ENCODE measurements around the gene SYNRG. TPM values are rescaled to one million over a fixed set of nuclear protein-coding genes. Genes with fewer than 3 reads are reported as not detected.
A peak's percentile ranks its signal among the peaks of the same experiment; 100 is the strongest.

Gene SYNRG
- total and polyA plus RNA-seq, 2 of the 13 experiments (the other 11 are each of a cell fraction or from before 2014, with no cell fraction given): 7.3 to 8.7 TPM

DNA sequence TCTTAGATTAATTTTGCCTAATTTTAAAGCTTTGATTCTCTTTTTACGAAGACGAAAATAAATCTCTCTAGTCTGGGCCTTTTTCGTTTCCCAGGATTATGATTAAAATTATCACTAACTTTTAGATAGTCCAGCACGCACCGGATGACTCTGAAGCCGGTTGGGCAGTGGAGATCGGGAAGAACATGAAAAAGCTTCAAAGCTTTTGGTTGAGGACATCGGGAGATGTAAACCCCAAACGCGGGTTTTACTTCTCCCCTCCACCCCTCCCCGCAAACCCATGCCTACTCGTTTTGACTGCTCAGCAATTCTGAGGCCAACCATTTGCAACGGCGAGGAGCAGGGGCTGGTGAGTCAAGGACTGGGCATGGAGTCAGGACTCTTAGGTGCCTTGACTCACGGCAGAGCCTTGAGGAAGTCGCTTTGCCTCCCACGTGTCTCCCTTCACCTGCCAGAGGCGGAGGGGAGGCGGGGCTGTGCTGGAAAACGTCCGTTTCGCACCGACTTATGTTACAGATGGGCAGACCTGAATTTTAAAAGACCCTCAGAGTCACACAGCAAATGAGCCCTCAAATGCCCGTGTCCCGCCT is 120.5 kb downstream of the SYNRG start (continued):
- TF ChIP-seq ZNF274 (CRISPR knock-in tag; IDR thresholded peaks at IDR 0.05) (no peak), MED8 (CRISPR knock-in tag; IDR thresholded peaks at IDR 0.05; ENCODE audit: insufficient replicate concordance) (peak; percentile 44), GLMP (CRISPR knock-in tag; IDR thresholded peaks at IDR 0.05; ENCODE audit: borderline replicate concordance) (no peak), ZNF7 (CRISPR knock-in tag; IDR thresholded peaks at IDR 0.05) (no peak), ATAD3A (CRISPR knock-in tag; IDR thresholded peaks at IDR 0.05) (0 out of 2 replicates have a peak, but pooled peaks have one; percentile 51), ZNF772 (CRISPR knock-in tag; IDR thresholded peaks at IDR 0.05) (no peak), KAT8 (CRISPR knock-in tag; IDR thresholded peaks at IDR 0.05) (no peak), ZBTB42 (CRISPR knock-in tag; IDR thresholded peaks at IDR 0.05) (no peak), NFATC3 (CRISPR knock-in tag; IDR thresholded peaks at IDR 0.05) (no peak), ZNF496 (CRISPR knock-in tag; IDR thresholded peaks at IDR 0.05; ENCODE audit: insufficient replicate concordance) (no peak), THAP9 (CRISPR knock-in tag; IDR thresholded peaks at IDR 0.05; ENCODE audit: borderline replicate concordance) (peak; percentile 72; the same call in 1 of the 2 replicates), SMAD9 (CRISPR knock-in tag; IDR thresholded peaks at IDR 0.05) (no peak), EEA1 (CRISPR knock-in tag; IDR thresholded peaks at IDR 0.05; ENCODE audit: borderline replicate concordance) (no peak), ATM (IDR thresholded peaks at IDR 0.05; ENCODE audit: borderline replicate concordance) (no peak)
- TF ChIP-seq, protein P1, sequence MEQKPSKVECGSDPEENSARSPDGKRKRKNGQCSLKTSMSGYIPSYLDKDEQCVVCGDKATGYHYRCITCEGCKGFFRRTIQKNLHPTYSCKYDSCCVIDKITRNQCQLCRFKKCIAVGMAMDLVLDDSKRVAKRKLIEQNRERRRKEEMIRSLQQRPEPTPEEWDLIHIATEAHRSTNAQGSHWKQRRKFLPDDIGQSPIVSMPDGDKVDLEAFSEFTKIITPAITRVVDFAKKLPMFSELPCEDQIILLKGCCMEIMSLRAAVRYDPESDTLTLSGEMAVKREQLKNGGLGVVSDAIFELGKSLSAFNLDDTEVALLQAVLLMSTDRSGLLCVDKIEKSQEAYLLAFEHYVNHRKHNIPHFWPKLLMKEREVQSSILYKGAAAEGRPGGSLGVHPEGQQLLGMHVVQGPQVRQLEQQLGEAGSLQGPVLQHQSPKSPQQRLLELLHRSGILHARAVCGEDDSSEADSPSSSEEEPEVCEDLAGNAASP (CRISPR knock-in tag; IDR thresholded peaks at IDR 0.05; ENCODE audit: borderline replicate concordance): no peak
- TF ChIP-seq, protein P2, sequence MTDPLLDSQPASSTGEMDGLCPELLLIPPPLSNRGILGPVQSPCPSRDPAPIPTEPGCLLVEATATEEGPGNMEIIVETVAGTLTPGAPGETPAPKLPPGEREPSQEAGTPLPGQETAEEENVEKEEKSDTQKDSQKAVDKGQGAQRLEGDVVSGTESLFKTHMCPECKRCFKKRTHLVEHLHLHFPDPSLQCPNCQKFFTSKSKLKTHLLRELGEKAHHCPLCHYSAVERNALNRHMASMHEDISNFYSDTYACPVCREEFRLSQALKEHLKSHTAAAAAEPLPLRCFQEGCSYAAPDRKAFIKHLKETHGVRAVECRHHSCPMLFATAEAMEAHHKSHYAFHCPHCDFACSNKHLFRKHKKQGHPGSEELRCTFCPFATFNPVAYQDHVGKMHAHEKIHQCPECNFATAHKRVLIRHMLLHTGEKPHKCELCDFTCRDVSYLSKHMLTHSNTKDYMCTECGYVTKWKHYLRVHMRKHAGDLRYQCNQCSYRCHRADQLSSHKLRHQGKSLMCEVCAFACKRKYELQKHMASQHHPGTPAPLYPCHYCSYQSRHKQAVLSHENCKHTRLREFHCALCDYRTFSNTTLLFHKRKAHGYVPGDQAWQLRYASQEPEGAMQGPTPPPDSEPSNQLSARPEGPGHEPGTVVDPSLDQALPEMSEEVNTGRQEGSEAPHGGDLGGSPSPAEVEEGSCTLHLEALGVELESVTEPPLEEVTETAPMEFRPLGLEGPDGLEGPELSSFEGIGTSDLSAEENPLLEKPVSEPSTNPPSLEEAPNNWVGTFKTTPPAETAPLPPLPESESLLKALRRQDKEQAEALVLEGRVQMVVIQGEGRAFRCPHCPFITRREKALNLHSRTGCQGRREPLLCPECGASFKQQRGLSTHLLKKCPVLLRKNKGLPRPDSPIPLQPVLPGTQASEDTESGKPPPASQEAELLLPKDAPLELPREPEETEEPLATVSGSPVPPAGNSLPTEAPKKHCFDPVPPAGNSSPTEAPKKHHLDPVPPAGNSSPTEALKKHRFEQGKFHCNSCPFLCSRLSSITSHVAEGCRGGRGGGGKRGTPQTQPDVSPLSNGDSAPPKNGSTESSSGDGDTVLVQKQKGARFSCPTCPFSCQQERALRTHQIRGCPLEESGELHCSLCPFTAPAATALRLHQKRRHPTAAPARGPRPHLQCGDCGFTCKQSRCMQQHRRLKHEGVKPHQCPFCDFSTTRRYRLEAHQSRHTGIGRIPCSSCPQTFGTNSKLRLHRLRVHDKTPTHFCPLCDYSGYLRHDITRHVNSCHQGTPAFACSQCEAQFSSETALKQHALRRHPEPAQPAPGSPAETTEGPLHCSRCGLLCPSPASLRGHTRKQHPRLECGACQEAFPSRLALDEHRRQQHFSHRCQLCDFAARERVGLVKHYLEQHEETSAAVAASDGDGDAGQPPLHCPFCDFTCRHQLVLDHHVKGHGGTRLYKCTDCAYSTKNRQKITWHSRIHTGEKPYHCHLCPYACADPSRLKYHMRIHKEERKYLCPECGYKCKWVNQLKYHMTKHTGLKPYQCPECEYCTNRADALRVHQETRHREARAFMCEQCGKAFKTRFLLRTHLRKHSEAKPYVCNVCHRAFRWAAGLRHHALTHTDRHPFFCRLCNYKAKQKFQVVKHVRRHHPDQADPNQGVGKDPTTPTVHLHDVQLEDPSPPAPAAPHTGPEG (CRISPR knock-in tag; IDR thresholded peaks at IDR 0.05): peak; percentile 25; the same call in 1 of the 2 replicates

Measured in HepG2 (cell line).